Thymus (tissue), 11 donors: ENCODE results near the gene NCDN. TPM values are rescaled to one million over a fixed set of nuclear protein-coding genes. Genes with fewer than 3 reads are reported as not detected.

Experiments
- DNase-seq, 9 donors: peaks; one replicate each; pipeline ENCODE4 v3.0.0-alpha.2; 2013; ENCODE audit warnings: low spot score in 9 of 9, low read depth in 6 of 9, missing footprints in 1 of 9
- H3K27ac ChIP-seq, 2 donors: one replicate each; pipeline ENCODE4 v1.5.1; 2013; ENCODE audit warnings: control low read depth in 1 of 2, low read depth in 1 of 2, low read length in 1 of 2, mild to moderate bottlenecking in 1 of 2, moderate library complexity in 1 of 2
- H3K27me3 ChIP-seq, 2 donors: one replicate each; pipeline ENCODE4 v1.5.1; 2013; ENCODE audit warnings: low read length in 1 of 2; ENCODE audit not compliant: control insufficient read depth in 2 of 2, insufficient read depth in 1 of 2
- H3K36me3 ChIP-seq, 2 donors: one replicate each; pipeline ENCODE4 v1.5.1; 2013; ENCODE audit warnings: low read length in 1 of 2, mild to moderate bottlenecking in 1 of 2, moderate library complexity in 1 of 2; ENCODE audit not compliant: control insufficient read depth in 2 of 2, insufficient read depth in 2 of 2
- H3K4me1 ChIP-seq, 2 donors: one replicate each; pipeline ENCODE4 v1.5.1; 2013; ENCODE audit warnings: low read length in 2 of 2; ENCODE audit not compliant: control insufficient read depth in 2 of 2, insufficient read depth in 2 of 2
- H3K4me3 ChIP-seq, 2 donors: one replicate each; pipeline ENCODE4 v1.5.1; 2013; ENCODE audit warnings: low read length in 2 of 2, control low read depth in 1 of 2, mild to moderate bottlenecking in 1 of 2
- H3K9me3 ChIP-seq, 2 donors: one replicate each; pipeline ENCODE4 v1.5.1; 2013; ENCODE audit warnings: low read length in 1 of 2, mild to moderate bottlenecking in 1 of 2; ENCODE audit not compliant: control insufficient read depth in 2 of 2, insufficient read depth in 1 of 2
- WGBS: extraction: QIAGEN DNeasy Blood & Tissue Kit; methylation state at CpG from one replicate; pipeline ENCODE4 v1.1.7; 2013; 5-methylcytosine and 5-hydroxymethylcytosine counted together
- polyA plus RNA-seq: library from polyadenylated mRNA; stranded (reverse); fragments of 200-250 nt; gene quantifications from one replicate; pipeline ENCODE4 v1.2.3, GENCODE V29; 2013
- total RNA-seq: library from RNA; stranded (reverse); fragments of 120-200 nt; gene quantifications from one replicate; pipeline ENCODE4 v1.2.4, GENCODE V29; 2013
- donor health status: healthy.

The NCDN gene
- total and polyA plus RNA-seq, 2 donors, result 4.4 to 8.3 TPM

DNA sequence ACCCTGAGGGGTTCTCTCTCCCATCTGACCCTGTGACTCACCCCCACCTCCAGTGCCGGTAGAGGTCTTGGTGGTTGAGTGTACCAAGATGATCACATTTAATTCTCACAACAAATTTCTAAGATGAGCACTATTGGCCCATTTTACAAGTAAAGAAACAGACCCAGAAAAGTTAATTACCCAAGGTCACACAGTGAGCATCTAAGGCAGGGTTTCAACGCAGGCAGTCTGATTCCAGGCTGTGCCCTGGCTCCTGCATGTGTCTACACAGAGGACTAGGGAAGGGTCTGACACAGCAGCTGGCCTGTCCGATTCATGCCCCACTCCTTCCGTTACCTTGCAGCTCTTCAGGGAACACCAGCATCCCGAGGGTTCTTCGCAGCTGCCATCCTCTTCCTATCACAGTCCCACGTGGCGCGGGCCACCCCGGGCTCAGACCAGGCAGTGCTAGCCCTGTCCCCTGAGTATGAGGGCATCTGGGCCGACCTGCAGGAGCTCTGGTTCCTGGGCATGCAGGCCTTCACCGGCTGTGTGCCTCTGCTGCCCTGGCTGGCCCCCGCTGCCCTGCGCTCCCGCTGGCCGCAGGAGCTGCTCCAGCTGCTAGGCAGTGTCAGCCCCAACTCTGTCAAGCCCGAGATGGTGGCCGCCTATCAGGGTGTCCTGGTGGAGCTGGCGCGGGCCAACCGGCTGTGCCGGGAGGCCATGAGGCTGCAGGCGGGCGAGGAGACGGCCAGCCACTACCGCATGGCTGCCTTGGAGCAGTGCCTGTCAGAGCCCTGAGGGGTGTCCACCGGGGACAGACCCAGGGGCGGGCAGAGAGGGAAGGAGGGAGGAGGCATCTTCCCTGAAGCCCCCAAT is 7.5 kb downstream of the NCDN start:
- H3K36me3 ChIP-seq, result peaks cover 16 to 22% of the 10 kb centered on the region in 2 donors

DNA sequence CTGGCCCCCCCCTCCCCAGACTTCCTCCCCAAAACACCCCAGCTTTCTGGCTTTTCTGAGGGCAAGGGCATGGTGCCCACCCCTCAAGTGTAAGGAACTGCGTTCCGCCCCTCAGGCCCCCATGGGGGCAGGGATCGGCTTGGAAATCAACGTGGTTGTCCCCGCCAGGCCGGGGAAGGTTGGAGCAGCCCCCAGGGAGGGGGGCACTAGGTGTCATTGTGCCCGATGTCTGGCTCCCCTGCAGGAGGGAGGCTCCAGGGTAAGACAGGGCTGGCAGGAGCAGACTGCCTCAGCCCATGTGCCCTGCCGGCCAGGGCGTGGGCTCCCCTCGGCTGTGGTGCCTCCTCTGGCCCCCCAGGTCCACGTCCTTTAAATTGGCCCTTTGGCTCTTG is 8.1 kb downstream of the NCDN start:
- WGBS, result 97% methylated on average over 11 of the region's 11 CpGs
- Histone ChIP-seq H3K9me3 (no peaks in the 10 kb centered on the region), H3K27me3 (peaks cover 0 to 4% of the 10 kb centered on the region in 2 donors), H3K36me3 (peaks cover 14 to 22% of the 10 kb centered on the region in 2 donors), H3K4me3 (no peak overlapping the region), H3K4me1 (peaks cover 0 to 28% of the 10 kb centered on the region in 2 donors), H3K27ac (no peak overlapping the region)
- DNase-seq, result no peak

More for the DNA sequence above, 7.5 kb downstream of the NCDN start:
- Histone ChIP-seq H3K4me1 (peaks cover 0 to 28% of the 10 kb centered on the region in 2 donors), H3K4me3 (no peak overlapping the region), H3K9me3 (no peaks in the 10 kb centered on the region), H3K27ac (no peak overlapping the region), H3K27me3 (peaks cover 0 to 2% of the 10 kb centered on the region in 2 donors)
- WGBS, result 96% methylated on average over 28 of the region's 28 CpGs
- no peak for DNase-seq

DNA sequence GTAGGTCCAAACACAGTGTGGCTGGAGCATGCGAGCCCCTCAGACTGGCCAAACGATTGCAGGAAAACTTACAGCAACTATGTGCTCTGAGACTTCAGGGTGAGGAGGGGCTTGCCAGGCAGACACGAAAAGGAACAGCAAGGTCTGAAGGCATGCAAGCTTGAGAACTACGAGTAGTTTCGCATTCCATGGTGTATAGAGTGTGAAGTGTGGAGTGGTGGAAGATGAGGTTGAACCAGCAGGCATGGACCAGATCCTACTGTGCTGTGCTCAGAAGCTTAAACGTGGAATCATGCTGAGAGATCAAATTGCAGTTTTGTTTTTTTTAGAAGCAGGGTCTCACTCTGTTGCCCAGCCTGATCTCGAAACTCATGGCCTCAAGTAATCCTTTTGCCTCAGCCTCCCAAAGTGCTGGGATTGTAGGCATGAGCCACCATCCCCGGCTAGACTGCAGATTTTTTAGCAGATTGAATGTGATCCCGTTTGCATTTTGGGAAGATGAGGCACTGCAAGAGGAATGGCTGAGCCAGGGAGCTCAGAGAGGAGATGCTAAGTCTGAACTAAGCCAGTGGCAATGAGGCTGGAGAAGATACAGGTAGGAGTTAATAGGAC is 10.5 kb downstream of the NCDN start:
- peaks cover 9 to 27% of the 10 kb centered on the region in 2 donors for H3K27me3 ChIP-seq
- no peaks in the 10 kb centered on the region for H3K9me3 ChIP-seq
- H3K36me3 ChIP-seq, result peaks cover 6 to 13% of the 10 kb centered on the region in 2 donors
- no peak for DNase-seq
- 93% methylated on average over 9 of the region's 9 CpGs for WGBS
- H3K27ac ChIP-seq, result no peak overlapping the region
- no peak overlapping the region for H3K4me3 ChIP-seq
- H3K4me1 ChIP-seq, result peaks cover 1 to 23% of the 10 kb centered on the region in 2 donors

GRCh38 chr1:35568975-35569395 is 11.4 kb downstream of the NCDN start:
- H3K4me3 ChIP-seq, result no peak overlapping the region
- peaks cover 6 to 9% of the 10 kb centered on the region in 2 donors for H3K36me3 ChIP-seq
- H3K27ac ChIP-seq, result no peak overlapping the region
- DNase-seq, result peak in 7 of 9 donors; percentile 55 to 84 (median 74)
- peaks cover 0 to 1% of the 10 kb centered on the region in 2 donors for H3K9me3 ChIP-seq
- H3K27me3 ChIP-seq, result peaks cover 18 to 36% of the 10 kb centered on the region in 2 donors
- 29% methylated on average over 4 of the region's 4 CpGs for WGBS
- peaks cover 3 to 20% of the 10 kb centered on the region in 2 donors for H3K4me1 ChIP-seq

DNA sequence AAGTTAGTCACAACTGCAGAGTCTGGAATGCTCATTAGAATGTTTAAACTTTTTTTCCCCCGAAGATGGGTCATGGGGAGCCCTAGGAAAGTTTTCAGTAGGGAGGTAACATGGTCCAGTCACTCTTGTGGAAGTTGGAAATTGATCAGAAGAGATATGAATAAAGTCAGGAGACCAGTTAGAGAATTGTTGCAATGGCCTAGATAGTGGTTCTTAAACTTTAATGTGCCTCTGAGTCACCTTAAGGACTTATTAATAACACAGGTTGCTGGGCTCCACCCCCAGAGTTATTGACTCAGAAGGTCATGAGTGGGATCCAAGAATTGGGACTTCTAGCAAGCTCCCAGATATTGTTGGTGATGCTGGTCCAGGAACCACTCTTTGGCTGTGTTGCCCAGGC is 12.3 kb downstream of the NCDN start:
- Histone ChIP-seq H3K4me1 (peaks cover 3 to 13% of the 10 kb centered on the region in 2 donors), H3K27me3 (peaks cover 23 to 44% of the 10 kb centered on the region in 2 donors), H3K27ac (no peak overlapping the region), H3K36me3 (peaks cover 2 to 8% of the 10 kb centered on the region in 2 donors), H3K4me3 (no peak overlapping the region), H3K9me3 (peaks cover 0 to 1% of the 10 kb centered on the region in 2 donors)
- no peak for DNase-seq
- WGBS, result 96% methylated on average over 1 of the region's 1 CpG

GRCh38 chr1:35570589-35571137 is 13.1 kb downstream of the NCDN start:
- 96% methylated on average over 10 of the region's 10 CpGs for WGBS
- no peak for DNase-seq
- peaks cover 23 to 52% of the 10 kb centered on the region in 2 donors for H3K27me3 ChIP-seq

GRCh38 chr1:35571263-35571662 is 13.7 kb downstream of the NCDN start:
- no peak overlapping the region for H3K27ac ChIP-seq
- H3K36me3 ChIP-seq, result peaks cover 0 to 3% of the 10 kb centered on the region in 2 donors
- peaks cover 23 to 58% of the 10 kb centered on the region in 2 donors for H3K27me3 ChIP-seq
- WGBS, result 90% methylated on average over 8 of the region's 8 CpGs
- H3K4me3 ChIP-seq, result no peak overlapping the region
- H3K4me1 ChIP-seq, result peaks cover 3 to 15% of the 10 kb centered on the region in 2 donors
- peaks cover 0 to 1% of the 10 kb centered on the region in 2 donors for H3K9me3 ChIP-seq
- DNase-seq, result no peak

More at GRCh38 chr1:35570589-35571137, 13.1 kb downstream of the NCDN start:
- Histone ChIP-seq H3K4me3 (no peak overlapping the region), H3K36me3 (peaks cover 0 to 6% of the 10 kb centered on the region in 2 donors), H3K9me3 (peaks cover 0 to 1% of the 10 kb centered on the region in 2 donors), H3K4me1 (peaks cover 3 to 14% of the 10 kb centered on the region in 2 donors), H3K27ac (no peak overlapping the region)

GRCh38 chr1:35572296-35572695 is 14.7 kb downstream of the NCDN start:
- Histone ChIP-seq H3K36me3 (no peaks in the 10 kb centered on the region), H3K27me3 (peaks cover 23 to 68% of the 10 kb centered on the region in 2 donors), H3K4me1 (peaks cover 3 to 20% of the 10 kb centered on the region in 2 donors), H3K9me3 (peaks cover 0 to 1% of the 10 kb centered on the region in 2 donors), H3K4me3 (no peak overlapping the region), H3K27ac (no peak overlapping the region)
- DNase-seq, result no peak
- 100% methylated on average over 2 of the region's 2 CpGs for WGBS
